ENCODE data around the gene RMRP.

GRCh38 chr9:35643046-35643445 lies 14.8 kb downstream of the RMRP start:
- TF ChIP-seq CTCF (conservative IDR thresholded peaks at IDR 0.05) (no peak), EZH2 (IDR thresholded peaks at IDR 0.05; ENCODE audit: low read depth) (no peak)

Data from PC-9 (cell line).